GM12874 (cell line): Measurements from ENCODE around the gene CCSER2.

Experiments used
- CTCF ChIP-seq: IDR thresholded peaks from 2 replicates; pipeline ENCODE4 v1.5.1; 2011; ENCODE audit warnings: low read depth, mild to moderate bottlenecking, control low read depth, low read length, moderate library complexity; ENCODE audit not compliant: insufficient read depth

Gene CCSER2

DNA sequence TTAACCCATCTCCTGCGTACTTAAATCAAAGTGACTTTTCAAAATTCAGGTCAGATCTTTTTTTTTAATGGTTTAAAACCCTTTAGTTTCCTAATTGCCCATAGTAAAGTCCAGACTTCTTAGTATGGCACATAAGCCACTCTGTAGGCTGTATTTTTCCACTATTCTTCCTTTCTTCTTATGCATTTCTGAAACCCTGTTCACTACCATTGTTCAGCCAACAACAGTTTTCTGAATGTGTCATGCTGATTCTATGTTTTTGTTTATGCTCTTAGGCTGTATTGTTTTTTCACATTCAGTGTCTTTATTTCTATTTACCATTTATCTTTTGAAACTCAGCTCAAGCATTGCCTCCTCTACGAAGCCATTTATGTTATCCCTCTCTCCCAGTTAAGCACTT, 26.7 kb downstream of the CCSER2 start:
- no peak for TF ChIP-seq CTCF

GRCh38 chr10:84356928-84357327, 28.5 kb downstream of the CCSER2 start:
- TF ChIP-seq CTCF, result no peak

DNA sequence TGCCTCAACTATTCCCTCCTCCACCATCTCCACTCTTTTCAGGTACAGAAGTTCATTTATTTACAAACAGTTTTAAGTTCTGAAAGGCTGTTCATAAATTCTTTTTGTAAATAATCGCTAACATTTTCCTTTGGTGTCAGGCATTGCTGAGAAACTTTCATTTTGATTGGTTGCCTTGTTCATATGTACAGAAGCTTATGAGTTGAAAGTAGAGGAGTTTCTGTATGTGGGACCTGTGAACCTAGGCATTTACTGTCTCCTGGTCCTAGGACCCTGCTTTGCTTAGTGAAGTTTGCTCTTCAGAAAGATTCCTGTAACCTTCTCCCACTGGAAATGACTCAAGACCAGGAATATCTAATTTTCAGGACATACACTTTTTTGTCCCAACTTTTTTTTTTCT, 30.4 kb downstream of the CCSER2 start:
- no peak for TF ChIP-seq CTCF

GRCh38 chr10:84360637-84361365, 32.4 kb downstream of the CCSER2 start:
- no peak for TF ChIP-seq CTCF

DNA sequence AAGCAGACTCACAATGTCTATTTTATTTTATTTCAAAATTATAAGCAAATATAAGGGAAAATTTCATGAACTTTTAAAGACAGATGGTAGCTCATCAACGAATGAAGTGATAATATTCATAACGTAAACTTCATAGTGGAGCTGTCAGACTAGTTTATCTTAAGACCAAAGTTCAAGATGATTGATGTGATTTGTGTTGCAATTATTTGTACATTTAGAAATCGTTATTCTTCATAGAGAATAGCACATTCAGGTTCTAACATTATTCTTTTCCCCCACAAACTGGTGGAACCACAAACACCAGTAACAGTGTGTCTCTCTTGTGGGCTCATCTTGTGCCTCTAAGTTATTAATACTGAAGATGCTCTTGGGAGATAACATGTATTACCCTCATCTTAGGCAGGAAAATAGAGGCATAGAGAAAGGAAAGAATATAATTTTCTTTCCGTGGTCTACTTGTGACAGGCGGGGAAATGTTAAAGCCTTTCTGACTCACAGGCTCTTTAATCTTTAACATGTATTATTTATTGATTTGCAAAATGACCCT, 37.0 kb downstream of the CCSER2 start:
- TF ChIP-seq CTCF, result no peak

DNA sequence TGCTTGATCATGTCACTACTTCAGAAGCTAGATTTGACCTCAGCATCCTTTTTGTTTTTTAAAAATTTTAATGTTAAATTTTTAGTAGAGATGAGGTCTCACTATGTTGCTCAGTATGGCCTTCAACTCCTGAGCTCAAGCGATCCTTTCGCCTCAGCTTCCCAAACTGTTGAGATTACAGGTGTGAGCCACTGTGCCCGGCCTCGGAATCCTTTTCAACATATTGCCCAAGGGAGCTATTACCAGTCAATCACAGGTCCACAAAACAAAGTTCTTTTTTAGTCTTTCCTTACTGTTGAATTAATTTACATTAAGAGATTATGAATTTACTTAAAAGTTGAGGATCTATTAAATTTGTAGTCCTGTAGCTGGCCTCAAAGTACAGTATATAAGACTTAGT, 37.7 kb downstream of the CCSER2 start:
- TF ChIP-seq CTCF, result no peak

- no peak for TF ChIP-seq CTCF
These were observed 38.9 kb downstream of the CCSER2 start for GRCh38 chr10:84367256-84367655.

GRCh38 chr10:84368828-84369227, 40.4 kb downstream of the CCSER2 start:
- TF ChIP-seq CTCF, result no peak
